HTERT RPE-1 (cell line): ENCODE results near the gene OST4.
"Not testable (repeated sequence)": the region's sequence is repeated elsewhere in the genome, so short reads cannot be mapped to it uniquely, and the experiment has no call there.

Experiments
- in situ Hi-C: fragments of 300-500 bp; cut with MboI; formaldehyde crosslinking; loops from 4 replicates; pipeline ENCODE4 v1.14.3; 2020; ENCODE audit warnings: low sequenced_read_pairs

Gene OST4

GRCh38 chr2:27071277-27071989 is at the start of gene OST4:
TSS of gene OST4 (minus strand) at chr2:27071654.
- in situ Hi-C loops: no loop called here

- in situ Hi-C loops: not testable (repeated sequence)
These were observed 47.8 kb upstream of the OST4 start for GRCh38 chr2:27119330-27119670.

GRCh38 chr2:27118525-27119329 is 47.3 kb upstream of the OST4 start, which contains the start of gene CGREF1:
TSS of gene CGREF1 (minus strand) at chr2:27119128. CDS start at chr2:27104366, 14,762 bp downstream.
- in situ Hi-C loops: no loop called here

GRCh38 chr2:27117995-27118524 is 46.6 kb upstream of the OST4 start:
- in situ Hi-C loops: no loop called here

GRCh38 chr2:27115519-27115918 is 44.1 kb upstream of the OST4 start:
- in situ Hi-C loops: no loop called here

- in situ Hi-C loops: not testable (repeated sequence)
These were observed 40.1 kb upstream of the OST4 start for GRCh38 chr2:27111392-27112078.

GRCh38 chr2:27110603-27111352 is 39.3 kb upstream of the OST4 start:
- in situ Hi-C loops: not testable (repeated sequence)

GRCh38 chr2:27109083-27109482 is 37.6 kb upstream of the OST4 start:
- in situ Hi-C loops: no loop called here

GRCh38 chr2:27108221-27108620 is 36.8 kb upstream of the OST4 start:
- in situ Hi-C loops: no loop called here

- in situ Hi-C loops: no loop called here
These were observed 34.5 kb upstream of the OST4 start for GRCh38 chr2:27105981-27106380.

- in situ Hi-C loops: no loop called here
These were observed 30.9 kb upstream of the OST4 start for GRCh38 chr2:27102329-27102728.

- in situ Hi-C loops: no loop called here
These were observed 28.6 kb upstream of the OST4 start for GRCh38 chr2:27100036-27100435.

GRCh38 chr2:27099334-27099955 is 28.0 kb upstream of the OST4 start:
- in situ Hi-C loops: no loop called here

GRCh38 chr2:27097341-27097740 is 25.9 kb upstream of the OST4 start:
- in situ Hi-C loops: no loop called here

GRCh38 chr2:27096748-27097297 is 25.4 kb upstream of the OST4 start:
- in situ Hi-C loops: no loop called here

- in situ Hi-C loops: no loop called here
These were observed 24.5 kb upstream of the OST4 start for GRCh38 chr2:27095745-27096651.

GRCh38 chr2:27095427-27095744 is 23.9 kb upstream of the OST4 start:
- in situ Hi-C loops: no loop called here

- in situ Hi-C loops: no loop called here
These were observed 23.0 kb upstream of the OST4 start for GRCh38 chr2:27094353-27094984.
